ENCODE measurements around the gene FTO. TPM values are rescaled to one million over a fixed set of nuclear protein-coding genes. Genes with fewer than 3 reads are reported as not detected.

FTO gene
- total RNA-seq, 2 donors from 2014 or later: 73.6 to 90.6 TPM

GRCh38 chr16:54106057-54106456 is 402.1 kb downstream of the FTO start:
- H3K27me3 ChIP-seq: no peaks in the 10 kb centered on the region
- no peaks in the 10 kb centered on the region for H3K36me3 ChIP-seq
- H3K4me3 ChIP-seq: no peak overlapping the region
- no peak for DNase-seq (ENCODE audit: low spot score)
- TF ChIP-seq CTCF (IDR thresholded peaks at IDR 0.05): no peak
- H3K27ac ChIP-seq: no peak overlapping the region
- H3K4me1 ChIP-seq: no peaks in the 10 kb centered on the region
- H3K9me3 ChIP-seq: no peaks in the 10 kb centered on the region

GRCh38 chr16:54107583-54108202 is 403.7 kb downstream of the FTO start:
- no peak overlapping the region for H3K27ac ChIP-seq
- DNase-seq (ENCODE audit: low spot score): no peak
- no peak for TF ChIP-seq CTCF (IDR thresholded peaks at IDR 0.05)
- H3K27me3 ChIP-seq: no peaks in the 10 kb centered on the region
- no peaks in the 10 kb centered on the region for H3K4me1 ChIP-seq
- no peaks in the 10 kb centered on the region for H3K9me3 ChIP-seq
- no peak overlapping the region for H3K4me3 ChIP-seq
- peaks cover 14% of the 10 kb centered on the region for H3K36me3 ChIP-seq

GRCh38 chr16:54110016-54110981 is 406.3 kb downstream of the FTO start:
- DNase-seq (ENCODE audit: low spot score): no peak
- no peaks in the 10 kb centered on the region for H3K27me3 ChIP-seq
- no peak for TF ChIP-seq CTCF (IDR thresholded peaks at IDR 0.05)
- no peak overlapping the region for H3K27ac ChIP-seq
- no peaks in the 10 kb centered on the region for H3K9me3 ChIP-seq
- H3K36me3 ChIP-seq: peaks cover 24% of the 10 kb centered on the region
- no peaks in the 10 kb centered on the region for H3K4me1 ChIP-seq
- H3K4me3 ChIP-seq: no peak overlapping the region

- peaks cover 24% of the 10 kb centered on the region for H3K36me3 ChIP-seq
- TF ChIP-seq CTCF (IDR thresholded peaks at IDR 0.05): no peak
- H3K9me3 ChIP-seq: no peaks in the 10 kb centered on the region
- no peak overlapping the region for H3K27ac ChIP-seq
- H3K4me1 ChIP-seq: no peaks in the 10 kb centered on the region
- no peak overlapping the region for H3K4me3 ChIP-seq
- no peak for DNase-seq (ENCODE audit: low spot score)
- no peaks in the 10 kb centered on the region for H3K27me3 ChIP-seq
These were observed 408.7 kb downstream of the FTO start for GRCh38 chr16:54112451-54113206.

- Histone ChIP-seq H3K27ac (no peak overlapping the region), H3K4me1 (no peaks in the 10 kb centered on the region), H3K9me3 (no peaks in the 10 kb centered on the region), H3K36me3 (peaks cover 24% of the 10 kb centered on the region), H3K27me3 (no peaks in the 10 kb centered on the region), H3K4me3 (no peak overlapping the region)
- no peak for DNase-seq (ENCODE audit: low spot score)
- TF ChIP-seq CTCF (IDR thresholded peaks at IDR 0.05): no peak
These were observed 411.6 kb downstream of the FTO start for GRCh38 chr16:54115558-54115957.

Measured in right atrium auricular region (tissue), 2 donors.